NCI-H2081 (cell line): ENCODE data around the gene AIFM1.

Experiments used
- DNase-seq, 2 experiments: peaks; one replicate each; lab custom pipeline; 2025; lab: John Stamatoyannopoulos, UW

AIFM1 gene

GRCh38 chrX:130170752-130171445 lies 5.3 kb upstream of the AIFM1 start:
- peak; percentile 62 to 81 for DNase-seq

- DNase-seq, result no peak
Measured at GRCh38 chrX:130167040-130167439, 1.4 kb upstream of the AIFM1 start.

- DNase-seq, result no peak
Measured at GRCh38 chrX:130166503-130166777, 799 bp upstream of the AIFM1 start.

GRCh38 chrX:130165181-130165702 lies 399 bp downstream of the AIFM1 start:
- no peak for DNase-seq

- DNase-seq, result no peak
Measured at GRCh38 chrX:130163398-130163797, 2.2 kb downstream of the AIFM1 start.

GRCh38 chrX:130162094-130162735 lies 3.4 kb downstream of the AIFM1 start:
- DNase-seq, result no peak

- no peak for DNase-seq
Measured at GRCh38 chrX:130159776-130160175, 5.9 kb downstream of the AIFM1 start.

GRCh38 chrX:130158311-130158710 lies 7.3 kb downstream of the AIFM1 start:
- DNase-seq, result no peak

GRCh38 chrX:130155564-130155963 lies 10.1 kb downstream of the AIFM1 start:
- no peak for DNase-seq

- no peak for DNase-seq
Measured at GRCh38 chrX:130147631-130148030, 18.0 kb downstream of the AIFM1 start.

- DNase-seq, result no peak
Measured at GRCh38 chrX:130145123-130145522, 20.5 kb downstream of the AIFM1 start.

GRCh38 chrX:130144509-130144908 lies 21.1 kb downstream of the AIFM1 start:
- no peak for DNase-seq

- DNase-seq, result no peak
Measured at GRCh38 chrX:130139474-130140201, 26.0 kb downstream of the AIFM1 start.

GRCh38 chrX:130136961-130137360 lies 28.7 kb downstream of the AIFM1 start:
- no peak for DNase-seq

- DNase-seq, result no peak
Measured at GRCh38 chrX:130136496-130136895, 29.1 kb downstream of the AIFM1 start.

- DNase-seq, result no peak
Measured at GRCh38 chrX:130130990-130131389, 34.7 kb downstream of the AIFM1 start.

- DNase-seq, result no peak
Measured at GRCh38 chrX:130125091-130125874, 40.4 kb downstream of the AIFM1 start.

GRCh38 chrX:130124577-130124976 lies 41.1 kb downstream of the AIFM1 start:
- no peak for DNase-seq

GRCh38 chrX:130121505-130121800 lies 44.2 kb downstream of the AIFM1 start:
- DNase-seq, result no peak

GRCh38 chrX:130120746-130121504 lies 44.7 kb downstream of the AIFM1 start:
- peak in 1 of 2 experiments; percentile 11 for DNase-seq

GRCh38 chrX:130120321-130120731 lies 45.3 kb downstream of the AIFM1 start:
- DNase-seq, result no peak
